ENCODE data around the gene CDH8.
"Not testable (repeated sequence)": the region's sequence is repeated elsewhere in the genome, so short reads cannot be mapped to it uniquely, and the experiment has no call there.

The CDH8 gene

DNA sequence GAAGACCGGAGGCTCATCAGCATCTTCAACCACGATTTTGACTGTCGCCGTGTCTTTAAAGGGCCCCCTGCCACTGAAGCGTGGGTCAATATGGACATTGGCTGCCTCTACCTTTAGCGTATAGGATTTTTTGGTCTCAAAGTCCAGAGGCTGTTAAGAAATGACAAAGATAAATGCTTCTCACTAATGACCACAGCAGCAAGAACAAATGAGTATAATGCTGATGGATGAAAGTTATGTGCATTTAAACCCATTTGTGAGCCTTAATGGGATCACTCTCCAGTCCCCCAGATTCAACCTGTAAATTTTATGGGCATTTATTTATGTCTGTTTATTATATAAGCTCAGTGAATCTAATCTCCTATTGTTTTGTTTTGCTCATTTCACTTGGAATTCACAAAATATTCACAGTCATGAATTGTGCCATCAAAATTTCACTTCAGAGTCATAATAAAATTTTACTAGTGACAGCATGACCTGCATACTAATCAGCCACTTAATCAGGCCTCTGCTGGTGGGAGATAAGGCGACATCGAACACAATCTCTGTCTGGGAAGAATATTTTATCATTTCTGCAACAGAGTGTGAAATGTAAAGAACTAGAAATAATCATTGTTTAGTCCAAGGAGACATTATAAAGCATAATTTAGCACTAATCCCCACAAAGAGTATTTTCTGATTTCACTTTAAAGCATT, 218.5 kb downstream of the CDH8 start:
- no peak for TF ChIP-seq CTCF (IDR thresholded peaks at IDR 0.05; ENCODE audit: control extremely low read depth, extremely low read depth, low read depth, missing control alignments)
- ChIA-PET CTCF (no interaction called here), POLR2A (no interaction called here)
- DNase-seq (ENCODE audit: extremely low spot score), result no peak

GRCh38 chr16:61814726-61815347, 221.4 kb downstream of the CDH8 start:
- DNase-seq (ENCODE audit: extremely low spot score), result no peak
- POLR2A ChIA-PET, result no interaction called here
- CTCF ChIA-PET, result interaction anchor here (0.8 kb wide), 1 partner anchor 12 kb away, joined by 4 read pairs; no protein-coding TSS in a partner anchor
- TF ChIP-seq CTCF (IDR thresholded peaks at IDR 0.05; ENCODE audit: control extremely low read depth, extremely low read depth, low read depth, missing control alignments), result no peak

- DNase-seq (ENCODE audit: extremely low spot score), result no peak
- CTCF ChIA-PET, result no interaction called here
- POLR2A ChIA-PET, result no interaction called here
- no peak for TF ChIP-seq CTCF (IDR thresholded peaks at IDR 0.05; ENCODE audit: control extremely low read depth, extremely low read depth, low read depth, missing control alignments)
These were observed 222.9 kb downstream of the CDH8 start for GRCh38 chr16:61813339-61813738.

- CTCF ChIA-PET, result no interaction called here
- DNase-seq (ENCODE audit: extremely low spot score), result no peak
- TF ChIP-seq CTCF (IDR thresholded peaks at IDR 0.05; ENCODE audit: control extremely low read depth, extremely low read depth, low read depth, missing control alignments), result no peak
- POLR2A ChIA-PET, result no interaction called here
These were observed 224.0 kb downstream of the CDH8 start for GRCh38 chr16:61812251-61812650.

DNA sequence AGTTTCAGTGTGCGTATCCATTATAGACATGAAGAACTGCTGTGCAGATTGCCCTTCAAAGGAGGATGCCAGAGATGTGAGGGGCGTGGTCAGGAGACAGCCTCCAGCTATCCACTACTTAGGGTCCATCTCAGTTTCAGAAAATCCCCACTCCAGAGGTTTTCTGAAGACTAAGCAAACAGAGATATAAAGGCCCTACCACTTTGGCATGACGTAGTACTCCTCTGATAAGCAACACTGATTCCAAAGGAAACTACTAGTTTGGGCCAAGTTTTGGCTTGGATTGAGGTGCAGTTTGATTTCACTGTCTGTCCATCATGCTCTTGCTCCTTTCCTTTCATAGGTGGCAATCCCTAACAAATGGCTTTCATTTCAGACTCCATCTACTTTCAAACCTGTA, 228.7 kb downstream of the CDH8 start:
- ChIA-PET CTCF (no interaction called here), POLR2A (no interaction called here)
- TF ChIP-seq CTCF (IDR thresholded peaks at IDR 0.05; ENCODE audit: control extremely low read depth, extremely low read depth, low read depth, missing control alignments), result no peak
- DNase-seq (ENCODE audit: extremely low spot score), result no peak

GRCh38 chr16:61801217-61801616, 235.0 kb downstream of the CDH8 start:
- CTCF ChIA-PET, result interaction anchor here (1.3 kb wide), 2 partner anchors 9 to 15 kb away, joined by 3 read pairs; no protein-coding TSS in a partner anchor
- POLR2A ChIA-PET; DNase-seq (ENCODE audit: extremely low spot score): not testable (repeated sequence)

DNA sequence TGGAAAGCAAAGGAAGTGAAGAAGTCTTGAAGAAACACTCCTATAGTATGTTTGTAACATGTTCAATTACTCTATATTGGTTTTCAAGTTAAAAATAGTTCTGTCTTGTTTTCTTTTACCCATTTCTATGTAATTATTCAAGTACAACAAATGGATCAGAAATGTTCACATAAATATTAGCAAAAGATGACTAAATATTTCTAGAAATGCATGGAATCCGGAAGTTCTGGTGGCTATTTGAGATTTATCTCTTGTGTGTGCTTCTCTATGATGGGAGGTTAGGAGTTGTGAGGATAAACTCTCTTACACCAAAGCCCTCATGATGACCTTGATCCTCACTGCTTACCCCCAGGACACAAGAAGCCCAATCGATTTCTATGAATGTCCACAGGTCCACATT, 237.5 kb downstream of the CDH8 start:
- POLR2A ChIA-PET, result no interaction called here
- TF ChIP-seq CTCF (IDR thresholded peaks at IDR 0.05; ENCODE audit: control extremely low read depth, extremely low read depth, low read depth, missing control alignments), result no peak
- CTCF ChIA-PET, result no interaction called here
- no peak for DNase-seq (ENCODE audit: extremely low spot score)

Data from GM10248 (cell line).